ENCODE results near the gene SLC39A12.

DNA sequence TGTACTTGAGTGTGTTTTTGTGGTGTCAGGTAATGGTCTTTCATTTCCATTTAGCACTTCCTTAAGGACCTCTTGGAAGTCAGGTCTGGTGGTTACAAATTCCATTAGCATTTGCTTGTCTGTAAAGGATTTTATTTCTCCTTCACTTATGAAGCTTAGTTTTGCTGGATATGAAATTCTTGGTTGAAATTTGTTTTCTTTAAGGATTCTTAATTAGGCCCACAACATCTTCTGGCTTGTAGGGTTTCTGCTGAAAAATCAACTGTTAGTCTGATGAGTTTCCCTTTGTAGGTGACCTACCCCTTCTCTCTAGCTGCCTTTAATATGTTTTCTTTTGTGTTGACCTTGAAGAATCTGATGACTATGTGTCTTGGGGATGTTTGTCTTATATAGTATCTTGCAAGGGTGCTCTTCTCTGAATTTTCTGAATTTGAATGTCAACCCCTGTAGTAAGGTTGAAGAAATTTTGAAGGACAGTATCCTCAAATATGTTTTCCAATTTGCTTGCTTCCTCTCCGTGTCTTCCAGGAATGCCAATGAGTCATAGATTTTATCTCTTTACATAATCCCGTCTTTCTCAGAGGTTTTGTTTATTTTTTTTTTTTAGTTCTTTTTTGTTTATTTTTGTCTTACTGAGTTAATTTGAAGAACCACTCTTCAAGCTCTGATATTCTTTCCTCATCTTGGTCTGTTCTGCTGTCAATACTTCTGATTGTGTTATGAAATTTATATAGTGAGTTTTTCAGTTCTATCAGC, 70.2 kb downstream of the SLC39A12 start:
- TF ChIP-seq, protein P1, sequence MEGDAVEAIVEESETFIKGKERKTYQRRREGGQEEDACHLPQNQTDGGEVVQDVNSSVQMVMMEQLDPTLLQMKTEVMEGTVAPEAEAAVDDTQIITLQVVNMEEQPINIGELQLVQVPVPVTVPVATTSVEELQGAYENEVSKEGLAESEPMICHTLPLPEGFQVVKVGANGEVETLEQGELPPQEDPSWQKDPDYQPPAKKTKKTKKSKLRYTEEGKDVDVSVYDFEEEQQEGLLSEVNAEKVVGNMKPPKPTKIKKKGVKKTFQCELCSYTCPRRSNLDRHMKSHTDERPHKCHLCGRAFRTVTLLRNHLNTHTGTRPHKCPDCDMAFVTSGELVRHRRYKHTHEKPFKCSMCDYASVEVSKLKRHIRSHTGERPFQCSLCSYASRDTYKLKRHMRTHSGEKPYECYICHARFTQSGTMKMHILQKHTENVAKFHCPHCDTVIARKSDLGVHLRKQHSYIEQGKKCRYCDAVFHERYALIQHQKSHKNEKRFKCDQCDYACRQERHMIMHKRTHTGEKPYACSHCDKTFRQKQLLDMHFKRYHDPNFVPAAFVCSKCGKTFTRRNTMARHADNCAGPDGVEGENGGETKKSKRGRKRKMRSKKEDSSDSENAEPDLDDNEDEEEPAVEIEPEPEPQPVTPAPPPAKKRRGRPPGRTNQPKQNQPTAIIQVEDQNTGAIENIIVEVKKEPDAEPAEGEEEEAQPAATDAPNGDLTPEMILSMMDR (optimal IDR thresholded peaks at IDR 0.05 in 1 of 3, IDR thresholded peaks at IDR 0.05 in 1 of 3, conservative IDR thresholded peaks at IDR 0.05 in 1 of 3; ENCODE audit: extremely low read depth in 1 of 3, insufficient read depth in 2 of 3, low read length in 3 of 3) = no peak
- TF ChIP-seq EZH2 (IDR thresholded peaks at IDR 0.05; ENCODE audit: low read length) = no peak

Data from keratinocyte (primary cell).